Measurements from ENCODE around the gene TRAPPC12.
A peak's percentile ranks its signal among the peaks of the same experiment; 100 is the strongest.
"Not testable (repeated sequence)": the region's sequence is repeated elsewhere in the genome, so short reads cannot be mapped to it uniquely, and the experiment has no call there.

The TRAPPC12 gene

GRCh38 chr2:3488855-3489763 is 109.6 kb downstream of the TRAPPC12 start:
- no peak for DNase-seq

- no peak for DNase-seq
Measured at GRCh38 chr2:3489764-3490115, 110.2 kb downstream of the TRAPPC12 start.

- no peak for DNase-seq
Measured at GRCh38 chr2:3490191-3491170, 111.0 kb downstream of the TRAPPC12 start.

- DNase-seq = no peak
Measured at GRCh38 chr2:3491306-3491705, 111.8 kb downstream of the TRAPPC12 start.

- no peak for DNase-seq
Measured at GRCh38 chr2:3491716-3492474, 112.4 kb downstream of the TRAPPC12 start.

- not testable (repeated sequence) for DNase-seq
Measured at GRCh38 chr2:3492475-3492787, 112.9 kb downstream of the TRAPPC12 start.

GRCh38 chr2:3492951-3493614 is 113.6 kb downstream of the TRAPPC12 start:
- DNase-seq = no peak

- DNase-seq = no peak
Measured at GRCh38 chr2:3493615-3494007, 114.1 kb downstream of the TRAPPC12 start.

GRCh38 chr2:3494984-3495666 is 115.6 kb downstream of the TRAPPC12 start:
- DNase-seq = no peak

- DNase-seq = not testable (repeated sequence)
Measured at GRCh38 chr2:3496708-3497080, 117.2 kb downstream of the TRAPPC12 start.

- no peak for DNase-seq
Measured at GRCh38 chr2:3498783-3499394, 119.4 kb downstream of the TRAPPC12 start.

GRCh38 chr2:3500326-3500899 is 120.9 kb downstream of the TRAPPC12 start:
- no peak for DNase-seq

- DNase-seq = no peak
Measured at GRCh38 chr2:3503046-3503445, 123.6 kb downstream of the TRAPPC12 start.

GRCh38 chr2:3503483-3503882 is 124.0 kb downstream of the TRAPPC12 start:
- DNase-seq = no peak

GRCh38 chr2:3504741-3505140 is 125.2 kb downstream of the TRAPPC12 start:
- peak; percentile 73 for DNase-seq

GRCh38 chr2:3505771-3506170 is 126.3 kb downstream of the TRAPPC12 start:
- DNase-seq = no peak

GRCh38 chr2:3512086-3512485 is 132.6 kb downstream of the TRAPPC12 start:
- DNase-seq = no peak

GRCh38 chr2:3513026-3513810 is 133.7 kb downstream of the TRAPPC12 start:
- no peak for DNase-seq

GRCh38 chr2:3515438-3515837 is 135.9 kb downstream of the TRAPPC12 start:
- not testable (repeated sequence) for DNase-seq

- DNase-seq = no peak
Measured at GRCh38 chr2:3516831-3517230, 137.3 kb downstream of the TRAPPC12 start.
